GM12892 (cell line): Measurements from ENCODE around the gene PDZRN4.

ENCODE experiments used
- POLR2A ChIP-seq: IDR thresholded peaks from 2 replicates; pipeline ENCODE4 v1.6.1; 2011; ENCODE audit warnings: low read depth, low read length, control low read depth
- POLR2AphosphoS5 ChIP-seq: IDR thresholded peaks from 2 replicates; pipeline ENCODE4 v1.6.1; 2011; ENCODE audit warnings: low read depth, low read length, control low read depth
- TAF1 ChIP-seq: IDR thresholded peaks from 2 replicates; pipeline ENCODE4 v1.6.1; 2011; ENCODE audit warnings: low read depth, mild to moderate bottlenecking, control low read depth, low read length, borderline replicate concordance

DNA sequence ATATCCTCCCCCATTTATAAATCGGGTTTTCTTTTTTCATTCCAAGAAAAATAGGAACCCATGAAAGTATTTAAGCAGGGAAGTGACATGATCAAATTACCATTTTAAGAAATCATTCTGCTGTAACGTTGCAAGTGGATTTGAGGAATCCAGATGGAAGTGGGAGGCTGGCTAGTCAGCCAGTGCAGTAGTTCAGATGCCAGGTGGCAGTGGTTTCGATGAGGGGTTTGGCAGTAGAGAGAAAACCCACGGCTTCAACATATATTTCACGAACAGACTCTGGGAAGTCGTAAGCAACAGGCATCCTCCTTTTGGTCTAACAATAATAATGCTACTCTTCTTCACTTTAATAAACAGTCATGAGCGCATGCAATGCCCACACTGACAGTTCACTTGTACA, 25.0 kb downstream of the PDZRN4 start:
- no peak for TF ChIP-seq POLR2A
- TF ChIP-seq POLR2AphosphoS5: no peak
- TF ChIP-seq TAF1: no peak
